Caki2 (cell line): ENCODE measurements around the gene ACTRT2. TPM values are rescaled to one million over a fixed set of nuclear protein-coding genes. Genes with fewer than 3 reads are reported as not detected.

Source experiments
- DNase-seq: peaks from one replicate; pipeline ENCODE4 v3.0.0-alpha.2; 2015; ENCODE audit warnings: low read depth
- in situ Hi-C: cut with HindIII; loops from 2 replicates; pipeline ENCODE4 v1.10.0; 2016; ENCODE audit warnings: low sequenced_read_pairs, low pct_unique_long_range_greater_than_20kb, mixed read lengths
- total RNA-seq: library from RNA; depleted of rRNA; stranded (reverse); fragments of >200 nt; shearing (Covaris generic); gene quantifications from 2 replicates; pipeline ENCODE4 v1.2.3, GENCODE V29; 2014; ENCODE audit warnings: low replicate concordance

Gene ACTRT2
- total RNA-seq, 1 experiment from 2014 or later: not detected

- in situ Hi-C loops: no loop called here
- DNase-seq: no peak
These were observed 21.1 kb upstream of the ACTRT2 start for GRCh38 chr1:3000214-3000613.

GRCh38 chr1:3000671-3001470, 20.4 kb upstream of the ACTRT2 start:
- no peak for DNase-seq
- in situ Hi-C loops: no loop called here

- DNase-seq: no peak
- in situ Hi-C loops: no loop called here
These were observed 19.6 kb upstream of the ACTRT2 start for GRCh38 chr1:3001471-3002348.

- in situ Hi-C loops: no loop called here
These were observed 18.8 kb upstream of the ACTRT2 start for GRCh38 chr1:3002349-3003038.

GRCh38 chr1:3003039-3003940, 18.0 kb upstream of the ACTRT2 start:
- in situ Hi-C loops: no loop called here

More at GRCh38 chr1:3002349-3003038, 18.8 kb upstream of the ACTRT2 start:
- no peak for DNase-seq

GRCh38 chr1:3003941-3004270, 17.4 kb upstream of the ACTRT2 start:
- in situ Hi-C loops: no loop called here
- no peak for DNase-seq

More at GRCh38 chr1:3003039-3003940, 18.0 kb upstream of the ACTRT2 start:
- DNase-seq: no peak

- in situ Hi-C loops: no loop called here
These were observed 16.7 kb upstream of the ACTRT2 start for GRCh38 chr1:3004285-3005205.

GRCh38 chr1:3005771-3006170, 15.5 kb upstream of the ACTRT2 start:
- in situ Hi-C loops: no loop called here
- no peak for DNase-seq

More at GRCh38 chr1:3004285-3005205, 16.7 kb upstream of the ACTRT2 start:
- DNase-seq: no peak

- no peak for DNase-seq
- in situ Hi-C loops: no loop called here
These were observed 13.7 kb upstream of the ACTRT2 start for GRCh38 chr1:3007298-3008147.

- no peak for DNase-seq
- in situ Hi-C loops: no loop called here
These were observed 12.2 kb upstream of the ACTRT2 start for GRCh38 chr1:3009021-3009420.

- in situ Hi-C loops: no loop called here
- DNase-seq: no peak
These were observed 11.7 kb upstream of the ACTRT2 start for GRCh38 chr1:3009556-3009955.

GRCh38 chr1:3011127-3011526, 10.1 kb upstream of the ACTRT2 start:
- in situ Hi-C loops: no loop called here

GRCh38 chr1:3011631-3012455, 9.4 kb upstream of the ACTRT2 start:
- in situ Hi-C loops: no loop called here
- no peak for DNase-seq

More at GRCh38 chr1:3011127-3011526, 10.1 kb upstream of the ACTRT2 start:
- no peak for DNase-seq

- in situ Hi-C loops: no loop called here
- DNase-seq: no peak
These were observed 8.6 kb upstream of the ACTRT2 start for GRCh38 chr1:3012456-3013291.
